DOHH2 (cell line): ENCODE measurements around the gene PID1.

Source experiments
- H3F3A ChIP-seq: fragments of 200-600 bp; sonication (generic), shearing (Covaris generic); 2 replicates; pipeline ENCODE4 v1.6.0; 2016; ENCODE audit warnings: antibody characterized with exemption, mild to moderate bottlenecking; ENCODE audit not compliant: control insufficient read depth, insufficient read depth
- H3K27ac ChIP-seq: fragments of 200-600 bp; sonication (generic); 2 replicates; pipeline ENCODE4 v1.5.1; 2014; ENCODE audit warnings: low read depth, mild to moderate bottlenecking, low read length, moderate library complexity
- H3K27me3 ChIP-seq: fragments of 200-600 bp; sonication (generic); 2 replicates; pipeline ENCODE4 v1.6.1; 2014; ENCODE audit warnings: mild to moderate bottlenecking, low read length, mixed read lengths; ENCODE audit not compliant: control insufficient read depth
- H3K36me3 ChIP-seq: fragments of 200-600 bp; sonication (generic); 2 replicates; pipeline ENCODE4 v1.6.1; 2014; ENCODE audit warnings: mild to moderate bottlenecking, low read length, moderate library complexity, mixed read lengths; ENCODE audit not compliant: control insufficient read depth
- H3K4me1 ChIP-seq: fragments of 200-600 bp; sonication (generic); 2 replicates; pipeline ENCODE4 v1.6.1; 2014; ENCODE audit warnings: mild to moderate bottlenecking, low read length, mixed read lengths; ENCODE audit not compliant: control insufficient read depth
- H3K4me2 ChIP-seq: fragments of 200-600 bp; sonication (generic); 2 replicates; pipeline ENCODE4 v1.6.0; 2014; ENCODE audit warnings: mild to moderate bottlenecking, low read length, moderate library complexity
- H3K4me3 ChIP-seq: fragments of 200-600 bp; sonication (generic); 2 replicates; pipeline ENCODE4 v1.5.1; 2014; ENCODE audit warnings: mild to moderate bottlenecking, low read length, mixed read lengths
- H3K79me2 ChIP-seq: fragments of 200-600 bp; sonication (generic); 2 replicates; pipeline ENCODE4 v1.6.1; 2014; ENCODE audit warnings: mild to moderate bottlenecking, low read length, mixed read lengths; ENCODE audit not compliant: control insufficient read depth
- H3K9me2 ChIP-seq: fragments of 200-600 bp; sonication (generic); replicated peaks from 2 replicates; pipeline ENCODE4 v1.6.1; 2014; ENCODE audit warnings: mild to moderate bottlenecking, low read length, mixed read lengths; ENCODE audit not compliant: control insufficient read depth
- H3K9me3 ChIP-seq: fragments of 200-600 bp; sonication (generic); 2 replicates; pipeline ENCODE4 v1.6.1; 2014; ENCODE audit warnings: antibody characterized with exemption, low read length, mixed read lengths; ENCODE audit not compliant: control insufficient read depth, insufficient read depth
- H4K20me1 ChIP-seq: fragments of 200-600 bp; sonication (generic); 2 replicates; pipeline ENCODE4 v1.6.0; 2014; ENCODE audit warnings: low read depth, mild to moderate bottlenecking, antibody characterized with exemption, low read length, moderate library complexity; ENCODE audit not compliant: control insufficient read depth, insufficient read depth
- CTCF ChIP-seq: fragments of 200-600 bp; sonication (generic); IDR thresholded peaks from one replicate; pipeline ENCODE4 v1.5.1; 2014; ENCODE audit warnings: antibody characterized with exemption, mild to moderate bottlenecking, low read depth, low read length; ENCODE audit not compliant: poor library complexity, severe bottlenecking
- EZH2phosphoT487 ChIP-seq: fragments of 200-600 bp; sonication (generic); IDR thresholded peaks from 2 replicates; pipeline ENCODE4 v1.6.1; 2017; ENCODE audit warnings: borderline replicate concordance, mild to moderate bottlenecking, antibody characterized with exemption, low read length, moderate library complexity, mixed read lengths

The PID1 gene

GRCh38 chr2:229098801-229099200 is 172.3 kb downstream of the PID1 start:
- no peaks in the 10 kb centered on the region for H4K20me1 ChIP-seq
- H3K79me2 ChIP-seq = no peaks in the 10 kb centered on the region
- H3K36me3 ChIP-seq = no peaks in the 10 kb centered on the region
- no peaks in the 10 kb centered on the region for H3K9me2 ChIP-seq
- no peaks in the 10 kb centered on the region; the same call in 1 of the 2 replicates for H3K9me3 ChIP-seq
- TF ChIP-seq EZH2phosphoT487 = no peak
- TF ChIP-seq CTCF = no peak
- H3K4me3 ChIP-seq = no peak overlapping the region
- no peak overlapping the region for H3K27ac ChIP-seq
- H3K4me2 ChIP-seq = no peak overlapping the region
- no peaks in the 10 kb centered on the region for H3F3A ChIP-seq
- H3K4me1 ChIP-seq = peaks cover 5% of the 10 kb centered on the region
- H3K27me3 ChIP-seq = no peaks in the 10 kb centered on the region

GRCh38 chr2:229096409-229097066 is 174.5 kb downstream of the PID1 start:
- Histone ChIP-seq H3K79me2 (no peaks in the 10 kb centered on the region), H3K27ac (no peak overlapping the region), H3K36me3 (no peaks in the 10 kb centered on the region), H4K20me1 (no peaks in the 10 kb centered on the region), H3K9me3 (no peaks in the 10 kb centered on the region), H3K27me3 (no peaks in the 10 kb centered on the region), H3K4me2 (no peak overlapping the region), H3F3A (no peaks in the 10 kb centered on the region), H3K4me3 (no peak overlapping the region), H3K9me2 (no peaks in the 10 kb centered on the region), H3K4me1 (peaks cover 5% of the 10 kb centered on the region)
- no peak for TF ChIP-seq CTCF
- TF ChIP-seq EZH2phosphoT487 = no peak

GRCh38 chr2:229095472-229095871 is 175.6 kb downstream of the PID1 start:
- H3K9me3 ChIP-seq = no peaks in the 10 kb centered on the region
- H3F3A ChIP-seq = no peaks in the 10 kb centered on the region
- no peaks in the 10 kb centered on the region for H3K79me2 ChIP-seq
- peaks cover 9% of the 10 kb centered on the region for H3K4me1 ChIP-seq
- no peak overlapping the region for H3K4me3 ChIP-seq
- H4K20me1 ChIP-seq = no peaks in the 10 kb centered on the region
- TF ChIP-seq CTCF (no peak), EZH2phosphoT487 (no peak)
- no peaks in the 10 kb centered on the region for H3K27me3 ChIP-seq
- no peaks in the 10 kb centered on the region for H3K9me2 ChIP-seq
- H3K4me2 ChIP-seq = no peak overlapping the region
- H3K36me3 ChIP-seq = no peaks in the 10 kb centered on the region
- no peak overlapping the region for H3K27ac ChIP-seq
